Heart left ventricle (tissue), 13 donors: Measurements from ENCODE around the gene ASTN2.

Experiments
- POLR2A ChIP-seq, 2 donors: fragments of 450-650 bp; IDR thresholded peaks; one replicate each; pipeline ENCODE4 v1.6.1; 2017; ENCODE audit warnings: antibody characterized with exemption in 2 of 2, mild to moderate bottlenecking in 2 of 2, moderate library complexity in 2 of 2
- TF ChIP-seq, protein P1 (sequence below), 12 donors: fragments of 200-600 bp; sonication (generic) in 4 of 12; IDR thresholded peaks; one replicate each; pipeline versions ENCODE4 v1.5.0 to v1.8.0; 2018 to 2022; ENCODE audit warnings: antibody characterized with exemption in 12 of 12, mild to moderate bottlenecking in 5 of 12
- donor health status: ischemic (EF 13 %, LVEDD 7.1; RV severe dilation, severe dysfunction).
- donor health status: DM: no; HTN: yes; CAD: no.
- donor health status: DM: no; HTN: no; CAD: no.
- donor health status: ischemic (EF 25% LVEDD 6.9; RV normal size, moderate dysfunction).
- donor health status: ischemic (EF 25% LVEDD 5.7; RV mildly dilated, moderate dysfunction).
- donor health status: ischemic (EF 35%, LVEDD 5.7; RV mildly dilated, moderate dysfunction).
- donor health status: nonischemic (EF 11% LVEDD 7.7; RV severe dilation, severe dysfunction).
- donor health status: DM: yes; HTN: yes; CAD: no.
- donor health status: PGD.
- donor health status: ischemic (EF 29% LVEDD 5.4; RV normal size, mild dysfunction).
- donor health status: nonischemic (EF 23%, LVEDD 6.1; RV moderate dilation, normal function).

DNA sequence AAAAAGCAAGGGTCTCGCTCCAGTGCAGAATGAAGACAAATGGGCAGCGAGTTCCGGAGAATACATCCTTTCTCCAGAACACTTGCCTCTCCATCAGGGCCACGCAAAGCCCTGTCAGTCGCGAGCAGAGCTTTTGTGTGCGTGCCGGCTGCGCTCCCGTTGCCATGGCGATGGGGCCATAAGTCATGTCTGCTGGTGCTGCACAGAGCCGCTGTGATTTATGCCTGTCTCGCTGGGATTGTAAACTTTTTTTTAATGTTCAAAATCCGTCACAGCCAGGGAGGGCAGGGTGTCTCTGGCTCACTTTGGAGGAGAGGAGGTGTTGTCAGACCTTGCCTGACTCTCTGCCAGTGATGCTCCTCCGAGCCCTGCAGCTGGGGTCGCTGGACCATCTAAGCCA is 455.0 kb downstream of the ASTN2 start:
- TF ChIP-seq, protein P1, sequence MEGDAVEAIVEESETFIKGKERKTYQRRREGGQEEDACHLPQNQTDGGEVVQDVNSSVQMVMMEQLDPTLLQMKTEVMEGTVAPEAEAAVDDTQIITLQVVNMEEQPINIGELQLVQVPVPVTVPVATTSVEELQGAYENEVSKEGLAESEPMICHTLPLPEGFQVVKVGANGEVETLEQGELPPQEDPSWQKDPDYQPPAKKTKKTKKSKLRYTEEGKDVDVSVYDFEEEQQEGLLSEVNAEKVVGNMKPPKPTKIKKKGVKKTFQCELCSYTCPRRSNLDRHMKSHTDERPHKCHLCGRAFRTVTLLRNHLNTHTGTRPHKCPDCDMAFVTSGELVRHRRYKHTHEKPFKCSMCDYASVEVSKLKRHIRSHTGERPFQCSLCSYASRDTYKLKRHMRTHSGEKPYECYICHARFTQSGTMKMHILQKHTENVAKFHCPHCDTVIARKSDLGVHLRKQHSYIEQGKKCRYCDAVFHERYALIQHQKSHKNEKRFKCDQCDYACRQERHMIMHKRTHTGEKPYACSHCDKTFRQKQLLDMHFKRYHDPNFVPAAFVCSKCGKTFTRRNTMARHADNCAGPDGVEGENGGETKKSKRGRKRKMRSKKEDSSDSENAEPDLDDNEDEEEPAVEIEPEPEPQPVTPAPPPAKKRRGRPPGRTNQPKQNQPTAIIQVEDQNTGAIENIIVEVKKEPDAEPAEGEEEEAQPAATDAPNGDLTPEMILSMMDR (IDR thresholded peaks at IDR 0.05) = no peak
- no peak for TF ChIP-seq POLR2A (IDR thresholded peaks at IDR 0.05)
